Smooth muscle cell of the brain vasculature (primary cell): ENCODE measurements around the gene SSR3.

ENCODE experiments used
- DNase-seq: peaks from one replicate; pipeline ENCODE4 v3.0.0-alpha.2; 2012; ENCODE audit warnings: low read depth, low spot score

Gene SSR3

DNA sequence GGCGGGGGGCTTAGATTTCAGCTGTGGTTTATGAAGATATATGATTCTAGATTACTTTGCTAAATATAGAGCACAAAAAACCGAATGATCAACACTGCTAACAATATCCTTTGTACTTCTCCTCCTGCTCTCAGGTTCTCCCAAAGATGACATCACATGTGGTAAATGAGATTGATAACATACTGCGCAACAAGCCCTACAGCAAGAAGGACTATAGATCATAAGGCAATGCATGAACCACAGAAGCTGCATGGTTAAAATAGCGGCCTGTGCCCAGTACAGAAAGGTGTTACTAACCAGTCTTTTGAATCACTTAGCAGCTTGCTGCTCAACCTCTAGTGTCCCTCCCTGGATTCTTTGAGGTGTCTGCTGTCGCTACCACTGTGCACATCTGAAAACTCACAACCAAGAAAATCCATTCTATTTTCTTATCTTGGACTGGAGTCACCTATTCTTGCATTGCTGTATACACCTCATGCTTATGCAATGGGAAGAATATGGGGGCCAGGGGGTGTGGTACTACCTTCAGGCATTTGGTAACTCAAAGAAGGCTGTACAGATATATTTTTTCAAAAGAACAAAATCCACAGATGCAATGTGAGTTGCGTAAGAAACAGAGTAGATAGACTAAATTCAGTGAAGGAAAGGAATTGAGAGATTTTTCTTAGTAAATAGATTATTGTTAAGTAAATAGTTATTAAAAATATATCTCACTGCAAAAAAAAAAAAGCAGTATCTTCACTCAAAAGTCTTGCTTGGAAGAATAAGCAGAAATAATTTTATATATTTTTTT is 18.2 kb downstream of the SSR3 start:
- DNase-seq, result no peak

DNA sequence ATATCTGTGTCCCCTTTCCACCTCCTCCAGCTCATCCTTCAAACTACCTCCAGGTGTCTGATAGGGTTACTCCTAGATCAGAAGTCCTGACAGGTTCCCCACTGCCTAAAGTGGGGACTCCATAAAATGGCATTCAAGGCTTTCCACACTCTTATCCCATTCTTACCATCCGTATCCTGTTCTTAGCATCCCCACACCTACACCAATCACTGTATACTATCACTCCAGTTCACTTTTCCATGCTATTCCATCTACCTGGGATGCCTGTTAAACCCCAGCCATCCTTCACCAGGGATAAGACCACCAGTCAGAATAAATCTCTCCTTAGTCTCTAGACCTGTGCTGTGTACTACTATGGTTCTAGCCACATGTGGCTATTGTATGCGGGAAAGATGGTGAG is 19.1 kb downstream of the SSR3 start:
- DNase-seq, result no peak

DNA sequence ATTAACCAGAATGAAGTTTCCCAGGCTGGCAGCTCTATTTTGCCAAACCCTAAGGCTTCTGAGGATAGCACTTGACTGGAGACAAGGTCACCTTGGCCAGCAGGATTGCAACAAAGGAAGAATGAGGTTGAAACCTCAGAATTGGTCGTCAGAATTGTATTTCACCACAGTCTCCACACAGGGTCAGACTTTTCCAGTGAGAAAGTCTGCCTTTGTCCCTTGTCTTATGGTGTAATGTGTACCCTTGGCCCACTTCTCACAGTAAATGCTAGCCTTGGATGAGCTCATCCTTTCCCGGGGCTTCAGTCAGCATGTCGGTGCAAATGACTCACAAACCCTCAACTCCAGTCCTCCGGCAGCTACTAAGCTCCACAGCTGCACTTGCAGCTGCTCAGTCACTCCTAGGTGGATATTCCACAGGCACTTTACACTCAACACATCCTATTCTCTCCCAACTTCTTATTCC is 19.7 kb downstream of the SSR3 start:
- peak; percentile 98 for DNase-seq

DNA sequence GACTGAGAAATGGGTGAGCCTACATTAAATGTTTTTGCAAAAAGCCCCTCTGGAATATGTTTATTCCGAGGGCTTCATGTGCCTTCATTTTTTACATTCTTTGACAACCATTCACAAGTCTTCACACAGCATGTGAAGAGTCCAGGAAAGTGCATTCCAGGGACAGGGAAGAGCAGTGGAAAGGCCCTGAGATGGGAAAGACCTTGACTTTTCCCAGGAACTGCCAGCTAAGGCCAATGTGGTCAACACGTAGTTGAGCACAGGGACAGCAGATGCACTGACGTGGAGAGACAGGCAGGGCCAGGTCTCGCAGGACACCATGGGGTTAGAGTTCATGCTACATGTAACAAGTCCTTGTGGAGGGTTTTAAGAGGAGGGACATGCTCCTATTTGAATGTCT is 21.7 kb downstream of the SSR3 start:
- no peak for DNase-seq

DNA sequence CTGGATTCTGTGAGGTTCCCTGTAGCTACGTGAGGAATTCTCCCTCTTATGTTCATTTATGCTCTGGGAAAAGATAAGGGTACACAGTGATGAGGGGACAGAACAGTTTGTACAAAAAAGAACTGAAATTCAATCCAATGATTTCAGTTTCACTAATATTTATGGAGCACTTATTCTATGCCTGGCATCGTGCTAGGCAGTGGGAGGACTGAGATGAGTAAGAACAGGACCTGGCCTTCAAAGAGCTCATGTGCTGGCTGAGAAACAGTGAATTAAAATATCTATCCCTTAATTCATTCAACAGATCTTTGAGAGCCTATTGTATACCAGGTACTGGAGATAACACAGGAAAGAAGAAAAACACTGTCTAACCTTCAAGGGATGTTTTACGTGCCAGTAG is 22.2 kb downstream of the SSR3 start:
- DNase-seq, result no peak

DNA sequence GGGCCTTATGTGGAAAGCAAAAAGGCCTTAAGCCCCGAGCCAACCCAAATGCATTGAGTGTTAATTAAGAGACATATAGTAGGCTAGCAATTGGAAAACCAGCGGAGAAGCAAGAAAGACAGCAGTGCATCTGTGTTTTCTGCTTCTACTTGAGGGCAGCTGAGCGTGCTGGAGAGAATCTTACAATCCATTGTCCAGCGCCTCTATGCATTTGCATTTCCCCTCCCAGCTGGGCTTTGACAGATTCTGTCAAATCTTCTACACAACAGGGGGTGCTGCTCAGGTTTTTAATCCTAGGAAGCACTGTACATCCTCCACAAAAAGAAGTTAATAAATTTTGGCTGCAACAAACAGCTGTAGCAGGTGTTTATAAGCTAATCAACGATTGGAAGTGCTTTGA is 23.9 kb downstream of the SSR3 start:
- no peak for DNase-seq

DNA sequence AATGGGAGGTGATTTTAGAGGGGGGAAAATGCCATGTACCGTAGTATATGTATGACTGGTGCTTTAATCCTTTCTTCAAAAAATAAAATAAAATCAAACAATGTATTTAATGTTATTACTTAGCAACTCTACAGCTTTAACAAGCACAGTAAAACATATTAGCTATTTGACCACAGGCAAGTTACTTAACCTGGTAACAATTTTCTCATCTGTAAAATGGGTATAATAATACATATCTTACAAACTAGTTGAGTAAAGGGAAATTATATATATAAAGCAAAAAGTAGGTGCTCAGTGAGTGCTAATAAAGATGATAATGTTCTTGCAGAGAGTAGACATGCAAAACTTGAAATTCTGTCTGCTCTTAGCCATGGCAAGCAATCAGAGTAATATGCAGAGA is 27.9 kb downstream of the SSR3 start:
- no peak for DNase-seq

DNA sequence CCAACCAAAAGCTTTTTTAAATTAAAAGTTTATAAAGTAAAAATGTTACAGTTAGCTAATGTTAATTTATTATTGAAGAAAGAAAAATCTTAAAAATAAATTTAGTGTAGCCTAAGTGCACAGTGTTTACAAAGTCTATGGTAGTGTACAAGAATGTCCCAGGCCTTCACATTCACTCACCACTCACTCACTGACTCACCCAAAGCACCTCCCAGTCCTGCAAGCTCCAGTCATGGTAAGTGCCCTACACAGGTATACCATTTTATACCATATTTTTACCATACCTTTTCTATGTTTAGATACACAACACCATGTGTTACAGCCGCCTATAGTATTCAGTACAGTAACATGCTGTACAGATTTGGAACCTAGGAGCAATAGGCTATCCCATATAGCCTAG is 29.1 kb downstream of the SSR3 start:
- DNase-seq, result no peak

DNA sequence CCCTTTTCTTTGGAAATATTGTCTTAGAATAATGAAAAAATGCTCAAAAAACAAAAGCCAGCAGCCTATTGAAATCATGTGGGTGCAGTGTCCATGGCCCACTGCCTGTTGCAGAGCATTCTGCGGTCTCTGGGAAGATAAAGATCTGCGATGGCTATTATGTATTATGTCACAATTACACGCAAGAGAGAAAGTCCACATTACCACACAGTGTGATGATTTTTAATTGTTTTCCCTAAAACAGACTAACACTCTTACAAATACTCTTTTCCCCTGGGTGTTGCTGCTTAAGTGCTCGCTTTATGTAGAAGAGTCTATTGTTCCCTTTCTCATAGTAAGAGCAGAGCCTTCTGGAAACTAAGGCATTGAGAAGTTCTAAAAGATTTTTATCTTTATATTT is 32.2 kb downstream of the SSR3 start:
- DNase-seq, result no peak

DNA sequence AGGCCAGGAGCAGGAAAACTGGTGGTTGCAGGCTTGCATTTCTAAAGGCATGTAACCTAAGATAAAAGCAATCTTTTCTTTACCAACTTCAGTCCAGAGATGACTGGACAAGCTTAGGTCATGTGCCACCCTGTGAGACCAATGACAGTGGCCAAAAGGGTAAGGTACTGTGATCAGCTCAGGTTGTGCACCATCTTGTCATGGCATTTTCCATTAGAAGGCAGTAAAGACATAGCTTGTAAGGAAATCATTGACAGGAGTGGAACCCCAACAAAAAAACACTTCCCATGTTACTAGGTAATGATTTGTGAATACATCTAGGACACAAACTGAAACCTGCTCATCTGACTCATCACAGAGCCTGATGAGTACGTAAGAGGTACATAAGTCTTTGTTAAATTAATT is 35.2 kb downstream of the SSR3 start:
- DNase-seq, result no peak

DNA sequence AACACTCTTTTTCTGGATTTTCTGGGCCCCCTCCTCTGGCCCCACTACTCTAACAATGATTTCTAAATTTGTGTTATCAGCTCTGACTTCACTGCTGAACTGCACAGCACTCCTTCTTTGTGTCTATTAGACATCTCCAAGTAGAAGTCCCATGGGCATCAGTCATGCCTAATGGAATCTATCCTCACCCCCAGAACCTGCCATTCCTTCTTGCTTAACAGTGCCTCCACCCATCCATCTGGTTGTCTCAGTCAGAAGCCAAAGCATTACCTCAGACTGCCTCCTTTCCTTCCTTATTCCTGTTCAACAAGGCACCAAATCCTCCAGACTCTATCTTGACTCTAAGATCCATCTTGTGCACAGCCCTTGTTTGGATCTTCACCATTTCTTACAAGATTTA is 36.2 kb downstream of the SSR3 start:
- no peak for DNase-seq

DNA sequence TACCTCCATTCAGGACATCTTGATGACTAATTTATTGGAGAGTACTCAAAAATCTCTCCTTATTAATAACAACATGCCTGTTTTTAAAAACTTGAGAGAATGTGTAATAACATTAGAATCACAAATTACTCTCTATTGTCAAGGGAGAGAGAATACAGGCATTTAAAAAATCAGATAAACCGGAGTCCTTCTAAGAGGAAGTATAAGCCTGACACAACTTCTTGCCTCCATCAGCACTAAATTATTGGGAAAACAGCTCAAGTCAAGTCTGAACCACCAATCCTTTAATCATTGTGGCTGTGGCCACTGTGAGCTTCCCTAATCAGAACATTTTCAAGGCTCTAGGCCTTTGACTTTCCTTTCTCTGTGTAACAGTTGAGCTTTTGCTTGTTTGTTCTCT is 38.0 kb downstream of the SSR3 start:
- DNase-seq, result no peak

DNA sequence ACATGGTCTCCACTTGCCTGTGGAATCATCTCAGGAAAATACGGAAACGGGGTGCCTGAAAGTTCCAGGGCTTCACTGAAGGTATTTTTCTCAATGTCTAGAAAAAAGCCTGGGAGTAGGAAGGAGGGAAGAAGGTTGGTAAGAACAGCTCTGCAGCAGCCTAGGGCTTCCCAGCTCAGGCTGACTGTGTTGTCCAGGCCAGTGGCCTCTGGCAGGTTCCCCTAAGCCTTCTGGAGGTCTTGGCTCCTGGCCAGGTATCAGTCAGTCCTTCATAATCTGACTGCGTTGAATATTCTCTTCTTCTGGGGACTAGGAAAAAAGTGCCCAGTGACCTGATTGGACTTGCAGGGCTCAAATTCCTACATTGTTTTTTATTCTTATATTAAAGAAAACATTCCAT is 38.6 kb downstream of the SSR3 start:
- DNase-seq, result no peak

DNA sequence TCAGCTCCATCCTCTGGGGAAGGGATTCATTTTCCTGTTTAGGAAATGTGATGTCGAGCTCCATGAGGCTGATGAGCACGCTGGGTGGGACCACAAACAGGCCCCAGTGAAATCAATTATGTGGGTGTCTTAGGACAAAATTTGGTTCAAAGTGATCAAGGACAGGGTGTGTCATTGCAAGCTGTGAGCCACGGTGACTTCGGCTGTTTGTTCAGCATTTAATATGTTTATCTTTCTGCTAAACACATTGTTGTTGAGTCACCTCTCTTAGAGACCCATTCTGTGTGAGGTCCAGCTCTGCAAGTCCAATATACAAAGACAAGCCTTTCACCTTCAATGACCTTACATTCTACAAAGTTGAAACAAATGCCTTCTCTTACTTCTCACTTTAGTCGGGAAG is 41.3 kb downstream of the SSR3 start:
- DNase-seq, result no peak

DNA sequence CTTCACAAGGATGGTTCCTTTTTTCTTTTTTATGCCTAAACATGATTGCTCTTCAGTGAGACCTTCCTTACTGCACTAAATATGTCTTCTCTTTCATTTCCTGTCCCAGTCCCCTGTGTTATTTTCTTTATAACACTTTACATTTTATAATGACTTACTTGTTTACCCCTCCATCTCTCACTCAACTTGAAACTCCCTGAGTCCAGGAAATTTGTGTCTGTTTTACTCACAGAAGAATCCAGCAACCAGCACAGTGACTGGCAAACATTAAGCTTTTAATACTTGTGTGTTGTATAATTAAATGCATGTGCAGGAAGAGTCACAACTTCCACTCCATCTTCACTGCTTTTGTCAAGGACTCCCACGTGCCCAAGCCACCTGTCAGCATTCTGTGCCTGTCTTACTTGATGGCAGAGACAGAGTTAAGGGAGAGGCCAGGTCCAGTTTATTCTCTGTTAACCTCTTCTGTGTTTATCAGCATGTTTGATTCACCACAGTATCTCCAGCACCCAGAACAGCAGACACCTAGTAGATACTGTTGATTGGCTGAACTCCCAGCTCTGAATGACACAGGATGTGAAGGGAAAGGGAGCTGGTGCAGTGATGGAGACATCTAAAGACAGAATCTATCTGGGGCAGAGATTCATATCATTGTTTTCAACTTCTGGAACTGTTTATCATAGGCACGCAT is 42.8 kb downstream of the SSR3 start:
- no peak for DNase-seq

DNA sequence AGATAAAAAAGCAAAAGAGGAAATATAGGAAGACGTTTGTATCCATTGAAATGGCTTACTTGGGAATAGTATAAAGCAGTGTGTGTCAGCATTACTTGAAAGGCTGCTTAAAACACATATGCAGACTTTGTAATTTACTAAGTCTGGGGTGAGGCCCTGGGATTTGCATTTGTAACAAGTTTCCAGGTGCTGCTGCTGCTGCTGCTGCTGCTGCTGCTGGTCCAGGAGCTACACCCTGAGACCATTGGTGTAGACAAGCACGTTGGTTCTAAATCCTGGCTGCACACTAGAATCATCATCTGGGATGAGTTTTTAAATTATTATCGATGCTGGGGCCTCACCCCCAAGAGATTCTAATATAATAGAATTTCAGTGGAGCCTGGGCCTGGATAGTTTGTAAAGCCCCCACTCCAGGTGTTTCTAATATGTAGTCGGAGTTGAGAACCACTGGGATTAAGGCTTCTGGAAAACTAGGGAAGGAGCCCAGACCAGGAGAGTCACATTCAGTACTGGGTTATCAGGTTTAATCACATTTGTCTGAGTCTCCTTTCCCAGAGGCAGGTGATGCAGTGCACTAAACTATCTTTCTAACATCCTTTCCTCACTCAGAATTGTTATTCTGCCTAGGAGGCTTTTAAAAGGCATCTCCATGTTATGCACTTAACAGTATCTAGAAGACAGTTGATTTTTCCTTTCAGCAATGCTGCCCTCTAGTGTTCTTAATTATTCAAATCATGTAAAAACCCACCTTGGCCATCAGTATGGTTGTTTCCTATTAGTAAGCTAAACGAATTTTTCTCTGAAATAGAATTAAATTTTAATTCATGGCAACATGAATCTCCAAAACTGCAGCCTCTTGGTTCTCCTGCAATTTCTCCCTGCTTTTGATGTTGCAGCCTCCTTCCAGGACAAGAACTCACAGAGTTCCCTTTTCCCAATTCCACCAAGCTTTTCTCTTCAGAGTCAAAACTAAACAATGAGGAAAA is 45.4 kb downstream of the SSR3 start:
- peak; percentile 29 for DNase-seq

DNA sequence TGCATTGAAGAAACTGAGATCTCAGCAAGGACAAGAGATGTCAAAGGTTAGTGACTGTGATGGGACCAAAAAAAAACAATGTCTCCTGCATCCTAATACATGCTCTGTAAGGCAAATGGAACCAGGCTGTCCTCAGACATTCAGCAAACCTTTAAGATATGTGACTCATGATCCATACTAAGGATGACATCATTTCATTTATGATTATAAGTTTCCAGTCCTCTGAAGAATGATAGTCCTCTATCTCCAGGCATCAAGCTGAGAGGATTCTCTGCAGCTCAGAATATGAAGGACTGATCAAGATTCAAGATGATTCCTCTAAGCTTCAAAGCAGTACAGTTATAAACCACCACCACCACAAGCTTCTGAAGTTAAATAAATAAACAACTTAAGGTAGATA is 47.6 kb downstream of the SSR3 start:
- DNase-seq, result no peak

DNA sequence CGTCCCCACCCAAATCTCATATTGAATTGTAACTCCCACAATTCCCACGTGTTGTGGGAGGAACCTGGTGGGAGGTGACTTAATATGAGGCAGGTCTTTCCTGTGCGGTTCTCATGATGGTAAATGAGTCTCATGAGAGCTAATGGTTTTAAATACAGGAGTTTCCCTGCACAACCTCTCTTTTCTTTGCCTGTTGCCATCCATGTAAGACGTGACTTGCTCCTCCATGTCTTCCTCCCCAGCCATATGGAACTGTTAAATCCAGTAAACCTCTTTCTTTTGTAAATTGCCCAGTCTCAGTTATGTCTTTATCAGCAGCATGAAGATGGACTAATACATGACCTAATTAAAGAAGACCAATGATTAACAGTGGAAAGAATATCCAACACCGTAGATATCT is 56.6 kb downstream of the SSR3 start:
- no peak for DNase-seq

DNA sequence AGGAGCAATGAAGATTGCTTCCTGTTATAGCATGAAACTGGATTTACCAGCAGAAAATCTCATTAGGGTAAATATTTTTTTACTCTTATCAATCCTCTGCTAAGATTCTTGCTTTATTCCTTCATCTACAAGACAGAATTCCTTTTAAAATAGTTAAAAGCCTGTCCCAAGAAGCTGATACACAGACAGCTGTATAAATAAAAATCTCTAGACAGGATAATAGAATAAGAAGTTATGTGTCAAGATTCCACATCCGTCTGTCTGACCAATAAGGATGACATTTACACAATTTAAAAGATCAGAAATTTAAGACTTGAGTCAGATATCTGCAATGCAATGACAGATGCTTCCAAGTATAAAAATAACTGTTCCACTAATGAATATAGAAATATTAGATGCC is 57.6 kb downstream of the SSR3 start:
- no peak for DNase-seq

DNA sequence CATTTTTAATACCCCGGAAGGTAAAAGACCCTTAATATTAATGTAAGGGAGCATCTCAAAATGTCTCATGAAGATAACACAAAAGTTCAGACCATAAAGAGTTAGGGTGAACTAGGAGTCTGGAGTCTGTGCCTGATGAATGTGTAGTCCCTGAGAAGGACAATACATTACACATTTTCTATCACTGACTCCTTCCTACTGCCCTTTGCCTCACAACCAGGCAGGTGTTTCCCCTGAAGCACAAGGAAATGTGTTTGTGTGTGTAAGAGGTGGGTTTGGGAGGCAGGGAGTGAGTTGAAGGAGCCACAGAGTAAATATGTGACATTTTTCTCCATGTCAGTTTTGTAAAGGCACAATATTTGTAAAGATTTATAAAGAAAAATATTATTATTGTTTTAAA is 59.1 kb downstream of the SSR3 start:
- no peak for DNase-seq

DNA sequence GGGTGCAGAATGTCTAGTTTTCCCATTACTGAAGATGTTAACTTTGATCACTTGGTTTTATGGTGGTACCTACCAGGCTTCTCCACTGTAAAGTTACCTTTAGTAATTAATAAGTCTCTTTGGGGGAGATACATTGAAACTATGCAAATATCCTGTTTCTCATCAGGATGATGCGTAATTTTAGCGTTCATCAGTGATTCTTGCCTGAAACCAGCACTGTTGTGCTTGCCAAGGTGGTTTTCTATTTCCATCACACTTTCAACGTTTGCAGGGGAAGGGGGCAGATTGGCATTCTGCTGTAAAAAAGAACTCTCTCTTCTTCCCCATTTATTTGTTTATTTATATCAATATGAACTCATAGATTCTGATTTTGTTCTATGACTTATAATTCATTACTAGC is 61.0 kb downstream of the SSR3 start:
- no peak for DNase-seq

DNA sequence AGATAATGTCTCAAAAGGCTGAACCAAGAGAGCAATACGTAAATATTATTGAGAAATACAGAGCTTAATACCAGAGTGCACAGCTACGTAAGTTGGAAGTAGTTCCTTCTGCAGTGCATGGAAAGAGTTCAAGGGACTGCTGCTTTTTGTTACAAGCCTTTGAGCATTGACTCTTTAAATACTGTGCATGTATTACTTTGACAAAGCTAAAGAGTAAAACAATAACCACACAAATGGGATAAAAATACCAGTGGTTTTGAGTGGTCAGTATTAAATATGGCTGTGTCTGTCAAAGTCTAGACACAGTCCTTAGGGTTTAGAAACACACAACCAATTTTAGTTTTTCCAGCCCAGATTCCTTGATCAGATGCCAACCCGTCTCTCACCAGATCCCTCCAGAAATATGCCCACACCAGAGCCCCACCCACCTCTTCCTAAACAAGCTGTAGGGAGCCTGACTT is 62.1 kb downstream of the SSR3 start:
- DNase-seq, result no peak
